GM06990 (cell line): ENCODE results near the gene TACR2.

ENCODE experiments used
- DNase-seq: peaks from one replicate; pipeline ENCODE4 v3.0.0-alpha.2; 2011; ENCODE audit not compliant: insufficient read length; ENCODE audit errors: extremely low read depth
- H3K27me3 ChIP-seq: replicated peaks from 2 replicates; pipeline ENCODE4 v1.6.0; 2011; ENCODE audit warnings: low read length; ENCODE audit not compliant: control insufficient read depth, insufficient read depth
- H3K36me3 ChIP-seq: 2 replicates; pipeline ENCODE4 v1.5.1; 2011; ENCODE audit warnings: low read length; ENCODE audit not compliant: control insufficient read depth, insufficient read depth
- H3K4me3 ChIP-seq: replicated peaks from 2 replicates; pipeline ENCODE4 v1.5.1; 2011; ENCODE audit warnings: low read depth, mild to moderate bottlenecking, control low read depth, low read length
- CTCF ChIP-seq: IDR thresholded peaks from 2 replicates; pipeline ENCODE4 v1.5.1; 2011; ENCODE audit warnings: low read length, control low read depth, mild to moderate bottlenecking, inconsistent platforms; ENCODE audit not compliant: insufficient read depth, poor library complexity, severe bottlenecking

TACR2 gene

GRCh38 chr10:69374242-69374641 lies 42.5 kb downstream of the TACR2 start:
- no peak for DNase-seq
- TF ChIP-seq CTCF: no peak
- H3K36me3 ChIP-seq: peaks cover 14% of the 10 kb centered on the region

DNA sequence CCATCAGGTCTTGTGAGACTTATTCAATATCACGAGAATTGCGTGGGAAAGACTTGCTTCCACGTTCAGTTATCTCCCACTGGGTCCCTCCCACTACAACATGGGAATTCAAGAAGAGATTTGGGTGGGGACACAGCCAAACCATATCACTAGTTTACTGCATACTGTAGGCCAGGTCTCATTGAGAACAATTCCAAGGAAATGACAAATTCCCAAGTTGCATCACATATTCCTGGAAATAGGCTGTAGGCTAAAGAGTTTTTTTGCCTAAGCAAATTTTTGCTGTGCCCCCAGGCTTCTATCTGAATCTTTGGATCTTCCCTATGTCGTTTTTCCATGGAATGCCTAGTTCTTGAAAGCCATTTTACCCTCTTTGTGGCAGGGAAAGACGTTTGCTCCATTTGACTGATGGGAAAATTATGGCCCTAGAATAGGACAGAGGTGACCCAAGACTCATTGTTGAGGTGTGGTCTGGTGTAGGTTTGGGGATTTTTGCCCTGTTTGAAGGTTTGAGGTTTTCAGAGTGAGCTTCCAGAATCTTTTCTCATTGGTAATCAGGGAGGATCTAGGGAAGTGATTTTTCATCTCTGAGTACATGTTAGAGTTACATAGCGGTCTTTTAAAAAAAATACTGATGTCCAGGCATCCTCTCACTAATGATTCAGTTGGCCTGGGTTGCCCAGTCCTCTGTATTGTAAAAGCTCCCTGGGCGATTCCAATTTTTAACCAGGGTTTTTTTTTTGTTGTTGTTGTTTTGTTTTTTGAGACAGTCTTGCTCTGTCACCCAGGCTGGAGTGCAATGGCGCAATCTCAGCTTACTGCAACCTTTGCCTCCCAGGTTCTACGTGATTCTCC lies 44.4 kb downstream of the TACR2 start:
- DNase-seq: no peak
- Histone ChIP-seq H3K4me3 (no peak overlapping the region), H3K27me3 (no peaks in the 10 kb centered on the region), H3K36me3 (peaks cover 26% of the 10 kb centered on the region)
- no peak for TF ChIP-seq CTCF

More at GRCh38 chr10:69374242-69374641, 42.5 kb downstream of the TACR2 start:
- no peak overlapping the region for H3K4me3 ChIP-seq
- H3K27me3 ChIP-seq: no peaks in the 10 kb centered on the region

DNA sequence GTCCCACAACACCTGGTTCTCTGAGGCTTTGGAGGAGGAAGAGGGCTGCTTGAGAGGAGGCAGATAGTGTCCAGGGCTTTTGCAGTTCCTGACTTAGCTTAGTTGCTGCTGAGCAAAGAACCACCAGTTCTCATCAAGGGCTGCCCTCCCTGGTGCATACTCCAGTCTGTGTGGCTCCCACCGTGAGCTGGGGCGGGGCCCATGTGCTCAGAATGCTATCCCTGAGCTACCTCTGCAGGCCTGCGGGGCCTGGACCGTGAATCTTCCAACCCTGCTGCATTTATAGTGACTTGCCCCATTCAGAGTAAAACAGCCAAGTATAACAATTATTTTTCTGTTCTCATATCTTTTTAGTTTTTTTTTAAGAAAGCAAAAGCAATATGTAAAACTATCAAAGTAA lies 49.2 kb downstream of the TACR2 start:
- DNase-seq: no peak
- peaks cover 22% of the 10 kb centered on the region for H3K36me3 ChIP-seq
- H3K4me3 ChIP-seq: no peak overlapping the region
- no peaks in the 10 kb centered on the region for H3K27me3 ChIP-seq
- TF ChIP-seq CTCF: no peak

- no peaks in the 10 kb centered on the region for H3K27me3 ChIP-seq
- no peak for DNase-seq
- TF ChIP-seq CTCF: no peak
- H3K36me3 ChIP-seq: peaks cover 22% of the 10 kb centered on the region
- no peak overlapping the region for H3K4me3 ChIP-seq
Measured at GRCh38 chr10:69366738-69367137, 50.0 kb downstream of the TACR2 start.

GRCh38 chr10:69364232-69364940 lies 52.3 kb downstream of the TACR2 start:
- DNase-seq: no peak
- peaks cover 31% of the 10 kb centered on the region for H3K36me3 ChIP-seq
- TF ChIP-seq CTCF: no peak
- no peaks in the 10 kb centered on the region for H3K27me3 ChIP-seq
- no peak overlapping the region for H3K4me3 ChIP-seq
